RPMI7951 (cell line): ENCODE measurements around the gene LCTL. TPM values are rescaled to one million over a fixed set of nuclear protein-coding genes. Genes with fewer than 3 reads are reported as not detected.
A peak's percentile ranks its signal among the peaks of the same experiment; 100 is the strongest.

ENCODE experiments used
- DNase-seq: peaks from one replicate; pipeline ENCODE4 v3.0.0-alpha.2; 2012; ENCODE audit warnings: low read depth
- total RNA-seq: library from RNA; depleted of rRNA; stranded (reverse); fragments of >200 nt; shearing (Covaris generic); gene quantifications from 2 replicates; pipeline ENCODE4 v1.2.3, GENCODE V29; 2014

LCTL gene
- total RNA-seq, 1 experiment from 2014 or later = 2.2 TPM

- peak; percentile 70 for DNase-seq
Observed at GRCh38 chr15:66566963-66567531, 1.2 kb upstream of the LCTL start.

DNA sequence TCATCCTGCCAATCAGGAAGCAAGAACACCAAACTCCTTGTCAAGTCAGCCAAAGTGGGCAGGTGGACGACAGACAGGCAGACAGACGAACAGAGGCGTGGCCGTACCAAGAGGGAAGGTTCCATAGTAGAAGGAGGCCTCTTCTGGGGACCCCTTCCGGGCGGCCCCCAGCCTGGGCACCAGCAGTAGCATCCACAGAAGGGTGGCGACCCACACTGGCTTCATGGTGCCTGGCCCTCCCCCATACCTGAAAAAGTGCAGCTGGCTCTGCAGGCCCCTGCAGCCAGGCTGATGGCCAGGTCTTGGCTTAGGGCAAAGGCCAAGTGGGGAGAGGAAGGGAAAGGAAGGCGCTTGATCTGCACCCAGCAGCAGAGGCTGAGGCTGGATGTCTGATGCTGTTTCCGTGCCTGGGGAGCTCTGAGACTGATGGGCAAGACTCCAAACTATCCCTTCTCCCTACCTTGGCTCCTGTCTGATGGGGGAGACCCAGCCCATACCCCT lies 607 bp downstream of the LCTL start:
- DNase-seq = no peak

DNA sequence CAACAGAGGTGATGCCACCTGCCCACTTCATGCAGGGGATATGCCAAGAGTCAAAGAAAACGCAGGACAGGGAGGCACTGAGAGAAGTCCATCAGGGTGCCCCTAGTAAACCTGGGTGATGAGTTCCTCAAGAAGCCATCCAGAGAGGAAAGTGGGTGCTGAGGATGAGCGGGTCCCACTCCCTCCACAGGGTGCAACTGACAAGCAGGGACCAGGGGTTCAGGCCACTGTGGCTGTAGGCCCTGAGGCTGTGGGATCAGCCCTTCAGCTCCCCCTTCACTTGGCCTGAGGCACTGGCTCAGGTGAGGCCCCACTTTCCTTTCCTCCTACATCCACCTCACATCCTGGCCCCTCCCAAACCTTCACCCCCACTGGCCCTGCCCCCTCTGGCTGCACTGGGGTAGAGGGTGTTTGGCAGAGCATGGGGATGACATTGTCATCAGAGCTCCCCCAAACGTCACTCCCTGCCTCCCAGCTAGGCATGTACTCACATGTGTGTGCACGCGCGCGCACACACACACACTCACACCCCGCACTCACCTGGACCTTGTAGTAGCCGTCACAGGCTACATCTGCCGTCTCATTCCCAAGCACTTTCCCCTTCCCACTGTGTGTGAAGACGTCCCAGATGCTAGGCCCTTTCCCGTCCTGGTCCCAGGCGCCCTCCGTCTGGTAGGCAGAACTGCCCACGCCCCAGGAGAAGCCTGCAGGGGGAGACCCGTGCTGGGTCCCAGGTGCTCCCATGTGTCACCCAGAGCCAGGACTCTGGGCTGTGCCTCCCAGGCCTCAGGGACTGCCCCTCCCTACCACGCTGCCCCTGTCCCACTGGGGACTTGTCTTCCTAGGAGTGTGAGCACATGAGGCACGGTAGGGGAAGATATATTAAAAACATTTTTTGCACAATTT lies 1.4 kb downstream of the LCTL start:
- DNase-seq = no peak

GRCh38 chr15:66563566-66564110 lies 2.2 kb downstream of the LCTL start:
- DNase-seq = no peak

- DNase-seq = no peak
Observed at GRCh38 chr15:66563126-66563525, 2.7 kb downstream of the LCTL start.

DNA sequence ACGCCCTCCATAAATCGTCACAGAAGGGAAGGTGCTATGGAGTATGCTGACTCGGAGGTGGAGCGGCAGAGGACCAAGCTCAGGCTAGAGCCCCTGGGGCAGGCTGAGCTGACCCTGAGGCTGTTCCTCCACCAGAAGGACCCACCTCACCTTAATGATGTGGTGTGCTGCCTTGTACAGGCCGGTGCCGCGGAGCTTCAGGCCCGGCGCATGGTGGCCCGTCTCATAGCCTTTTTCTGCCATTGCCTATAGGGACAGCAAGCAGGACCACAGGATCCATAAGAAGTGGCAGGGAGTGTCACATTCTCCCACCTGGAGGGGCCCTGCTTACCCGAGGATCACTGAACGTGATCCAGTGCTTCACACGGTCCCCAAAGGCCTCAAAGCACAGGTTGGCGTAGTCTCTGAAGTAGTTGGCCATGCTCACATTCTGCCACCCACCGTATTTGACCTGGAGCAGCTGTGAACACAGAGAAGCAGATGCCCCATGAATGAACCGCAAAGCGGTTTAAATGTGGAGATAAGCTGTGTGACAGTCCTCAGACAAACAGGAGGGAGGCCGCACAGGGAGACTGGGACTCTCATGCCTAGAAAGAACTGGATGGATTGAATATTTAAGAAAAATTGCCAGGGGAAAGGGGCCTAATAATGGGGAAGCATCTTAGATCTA lies 4.8 kb downstream of the LCTL start:
- no peak for DNase-seq

DNA sequence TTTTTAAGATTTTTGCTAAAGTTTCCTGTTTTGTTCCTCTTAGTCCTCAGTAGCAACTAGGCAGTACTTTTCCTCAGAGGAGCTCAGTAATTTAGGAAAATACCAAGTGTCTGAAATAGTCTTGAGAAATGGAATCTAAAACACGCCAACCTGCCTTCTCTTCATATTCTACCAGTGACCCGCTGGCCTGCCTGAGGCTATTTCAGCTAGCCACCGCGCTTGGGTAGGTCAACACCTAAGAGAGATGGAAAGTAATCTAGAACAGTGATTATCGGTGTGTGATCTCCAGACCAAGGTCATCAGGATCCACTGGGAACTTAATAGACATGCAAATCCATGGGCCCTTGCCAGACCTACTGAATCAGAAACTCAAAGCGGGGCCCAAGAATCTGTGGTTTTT lies 7.5 kb downstream of the LCTL start:
- no peak for DNase-seq

DNA sequence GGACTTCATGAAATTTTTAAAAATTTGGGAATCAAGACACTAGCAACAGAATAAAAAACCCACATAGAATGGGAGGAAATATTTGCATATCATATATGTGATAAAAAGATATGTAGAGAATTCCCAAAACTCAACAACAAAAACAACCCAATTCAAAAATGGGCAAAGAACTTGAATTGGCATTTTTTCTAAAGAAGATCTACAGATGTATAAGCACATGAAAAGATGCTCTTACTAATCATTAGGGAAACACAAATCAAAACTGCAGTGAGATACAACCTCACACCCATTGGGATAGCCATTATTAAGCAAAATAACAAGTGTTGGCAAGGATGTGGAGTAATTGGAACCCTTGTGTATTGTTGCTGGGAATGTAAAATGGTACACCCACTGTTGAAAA lies 10.1 kb downstream of the LCTL start:
- no peak for DNase-seq

DNA sequence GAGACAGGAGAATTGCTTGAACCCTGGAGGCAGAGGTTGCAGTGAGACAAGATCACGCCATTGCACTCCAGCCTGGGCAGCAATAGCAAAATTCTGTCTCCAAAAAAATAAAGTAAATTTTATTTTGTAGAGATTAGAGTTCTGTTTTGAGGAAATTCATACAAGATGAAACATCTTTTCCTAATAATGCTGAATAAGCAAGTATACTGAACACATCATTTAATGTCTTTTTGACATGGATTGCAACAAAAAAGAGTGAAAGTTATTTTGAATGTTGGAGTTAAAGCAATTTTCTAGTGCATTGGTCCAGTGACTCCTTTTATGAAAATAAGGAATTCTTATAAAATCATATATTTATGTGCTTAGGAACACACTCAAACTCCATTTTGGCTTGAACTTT lies 20.5 kb downstream of the LCTL start:
- DNase-seq = no peak

DNA sequence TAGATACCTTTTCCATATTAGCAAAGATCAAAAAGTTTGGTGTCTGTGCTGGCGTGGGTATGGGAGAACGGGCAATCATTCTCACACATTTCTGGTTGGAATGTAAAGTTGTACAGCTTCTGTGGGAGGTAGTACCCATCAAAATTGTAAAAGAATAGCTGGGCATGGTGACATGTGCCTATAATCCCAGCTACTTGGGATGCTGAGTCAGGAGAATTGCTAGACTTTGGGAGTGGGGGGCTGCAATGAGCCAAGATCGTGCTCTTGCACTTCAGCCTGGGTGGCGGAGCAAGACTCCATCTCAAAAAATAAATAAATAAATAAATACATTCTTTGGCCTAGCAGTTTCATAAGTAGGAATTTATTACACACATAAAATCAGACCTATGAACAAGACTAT lies 22.9 kb downstream of the LCTL start:
- DNase-seq = no peak

DNA sequence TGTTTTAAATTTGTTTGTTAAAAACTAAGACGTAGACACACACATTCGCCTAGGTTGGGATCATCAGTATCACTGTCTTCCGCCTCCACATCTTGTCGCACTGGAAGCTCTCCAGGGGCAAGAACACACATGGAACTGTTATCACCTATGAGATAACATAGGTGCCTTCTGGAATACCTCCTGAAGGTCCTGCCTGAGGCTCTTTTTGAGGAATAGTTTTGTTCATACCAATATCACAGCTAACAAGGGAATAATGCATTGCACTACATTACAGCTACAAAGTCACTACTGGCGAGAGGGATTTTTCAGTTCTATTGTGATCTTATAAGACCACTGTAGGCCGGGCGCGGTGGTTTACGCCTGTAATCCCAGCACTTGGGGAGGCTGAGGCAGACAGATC lies 30.7 kb downstream of the LCTL start:
- no peak for DNase-seq

DNA sequence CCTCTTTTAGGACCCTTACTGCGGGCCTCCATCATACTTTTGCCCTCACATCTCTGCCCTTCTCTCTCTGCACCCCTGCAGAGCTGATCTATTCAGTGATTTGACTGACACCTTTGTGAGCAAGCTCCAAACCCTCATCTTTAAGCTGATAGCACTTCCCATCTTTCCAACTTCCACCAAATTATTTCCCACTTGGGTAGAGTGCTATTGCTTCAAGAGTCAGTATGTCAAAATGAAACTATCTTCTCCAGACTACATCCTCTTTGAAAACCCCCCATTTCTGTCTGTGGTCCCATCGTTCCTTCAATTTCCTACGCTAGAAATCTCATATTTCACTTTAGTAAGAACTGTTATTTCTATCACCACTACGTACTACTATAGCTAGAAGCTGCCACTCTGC lies 41.0 kb downstream of the LCTL start:
- no peak for DNase-seq

DNA sequence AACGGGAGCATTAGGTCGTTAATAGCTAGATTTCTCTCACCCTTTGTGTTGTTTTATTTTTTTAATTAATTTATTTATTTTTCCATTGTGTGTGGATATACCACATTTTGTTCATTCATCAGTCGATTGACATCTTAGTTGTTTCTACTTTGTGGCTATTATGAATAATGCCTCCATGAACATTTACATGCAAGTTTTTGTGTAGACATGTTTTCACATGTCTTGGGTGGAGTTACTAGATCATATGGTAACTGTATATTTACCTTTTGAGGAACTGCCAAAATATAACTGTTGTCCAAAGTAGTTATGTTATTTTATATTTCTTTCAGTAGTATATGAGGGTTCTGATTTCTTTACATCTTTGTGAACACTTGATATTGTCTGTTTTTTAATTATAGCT lies 41.9 kb downstream of the LCTL start:
- DNase-seq = no peak

DNA sequence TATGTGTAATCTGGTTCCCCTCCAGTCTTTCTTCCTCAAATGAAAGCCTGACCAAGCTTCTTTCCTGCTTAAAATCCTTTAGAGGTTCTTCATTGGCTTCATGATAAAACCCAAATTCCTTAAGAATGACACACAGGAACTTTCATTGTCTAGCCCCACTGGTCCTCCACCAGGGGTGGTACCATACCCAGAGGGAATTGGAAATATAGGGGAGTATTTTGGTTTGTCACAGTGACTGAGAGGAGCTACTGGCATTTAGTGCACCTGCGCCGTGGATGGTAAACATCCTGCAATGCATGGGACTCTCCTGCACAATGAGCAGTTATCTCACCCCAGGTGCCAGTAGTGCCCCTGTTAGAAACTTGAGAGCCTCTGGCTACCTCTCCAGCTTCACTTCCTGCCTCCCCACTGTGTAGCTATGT lies 49.9 kb downstream of the LCTL start:
- peak; percentile 59 for DNase-seq

DNA sequence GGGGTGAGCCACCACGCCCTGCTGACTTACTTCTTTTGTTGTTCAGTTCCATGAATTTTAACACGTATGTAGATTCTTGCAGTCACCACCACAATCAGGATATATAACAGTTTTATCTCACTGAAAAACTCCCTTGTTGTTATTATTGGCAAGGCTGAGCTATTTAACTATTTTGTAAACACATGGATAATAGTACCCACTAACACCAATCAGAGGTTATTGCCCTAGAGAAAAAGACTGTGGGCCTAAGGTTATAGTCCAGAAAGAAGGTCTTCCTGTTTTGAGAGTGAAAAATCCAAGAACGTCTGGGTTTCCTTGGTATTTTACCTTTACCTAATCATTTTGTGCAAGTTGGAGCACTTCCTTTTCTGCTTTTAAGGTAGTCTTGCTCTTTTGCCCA lies 51.2 kb downstream of the LCTL start:
- no peak for DNase-seq

GRCh38 chr15:66508293-66508883 lies 57.4 kb downstream of the LCTL start:
- no peak for DNase-seq

DNA sequence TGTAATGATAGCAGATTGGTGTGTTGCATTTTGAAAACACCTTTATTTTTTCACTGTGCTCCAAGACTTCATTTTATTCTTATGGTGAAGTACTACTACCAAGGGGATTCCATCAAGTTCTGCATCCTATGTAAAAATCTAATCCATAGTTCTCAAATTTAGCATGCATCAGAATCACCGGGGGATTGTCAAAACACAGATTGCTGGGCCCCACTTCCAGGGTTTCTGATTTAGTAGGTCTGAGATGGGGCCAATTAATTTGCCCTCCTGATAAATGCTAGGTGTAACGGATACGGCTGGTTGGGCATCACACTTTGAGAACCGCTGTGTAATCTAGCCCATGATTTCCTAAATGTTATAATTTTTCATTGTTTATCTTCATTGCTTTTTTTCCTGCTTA lies 60.0 kb downstream of the LCTL start:
- DNase-seq = no peak

DNA sequence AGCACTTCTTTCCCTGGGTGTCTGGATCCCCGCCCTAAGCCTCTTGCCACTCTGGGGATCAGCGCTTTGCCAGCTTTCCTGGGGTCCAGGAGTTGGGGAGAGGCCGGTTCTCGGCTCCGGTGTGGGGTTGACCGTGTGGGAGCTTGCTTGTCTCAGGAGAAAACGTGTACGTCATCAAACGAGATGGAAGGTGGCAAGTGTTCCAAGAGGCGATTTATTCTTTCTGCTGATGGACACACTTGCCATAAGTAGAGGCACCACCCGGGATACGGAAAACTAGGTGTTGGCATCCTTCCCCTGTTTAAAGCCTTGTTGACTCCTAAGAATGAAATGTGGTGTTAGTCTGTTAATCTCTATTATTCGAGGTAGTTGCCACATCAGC lies 60.4 kb downstream of the LCTL start:
- DNase-seq = no peak

- peak; percentile 92 for DNase-seq
Observed at GRCh38 chr15:66504563-66505429, 61.0 kb downstream of the LCTL start, which contains the start of the genes RPL4 and ZWILCH. Gene RPL4 (minus strand): TSS chr15:66504855. CDS start chr15:66504790, 65 bp downstream. Gene ZWILCH (plus strand): TSS chr15:66505326. CDS start chr15:66505339, 13 bp downstream.

- DNase-seq = no peak
Observed at GRCh38 chr15:66503780-66504562, 61.8 kb downstream of the LCTL start.
